Measurements from ENCODE around the gene CTCFL. TPM values are rescaled to one million over a fixed set of nuclear protein-coding genes. Genes with fewer than 3 reads are reported as not detected.
"Not testable (repeated sequence)": the region's sequence is repeated elsewhere in the genome, so short reads cannot be mapped to it uniquely, and the experiment has no call there.

CTCFL gene
- total RNA-seq, 1 donor = not detected

GRCh38 chr20:57476084-57476526, 48.8 kb downstream of the CTCFL start:
- H3K4me3 ChIP-seq (ENCODE audit: low read depth, low read length) = no peak overlapping the region
- no peak for DNase-seq (ENCODE audit: low read depth)
- TF ChIP-seq, protein P1, sequence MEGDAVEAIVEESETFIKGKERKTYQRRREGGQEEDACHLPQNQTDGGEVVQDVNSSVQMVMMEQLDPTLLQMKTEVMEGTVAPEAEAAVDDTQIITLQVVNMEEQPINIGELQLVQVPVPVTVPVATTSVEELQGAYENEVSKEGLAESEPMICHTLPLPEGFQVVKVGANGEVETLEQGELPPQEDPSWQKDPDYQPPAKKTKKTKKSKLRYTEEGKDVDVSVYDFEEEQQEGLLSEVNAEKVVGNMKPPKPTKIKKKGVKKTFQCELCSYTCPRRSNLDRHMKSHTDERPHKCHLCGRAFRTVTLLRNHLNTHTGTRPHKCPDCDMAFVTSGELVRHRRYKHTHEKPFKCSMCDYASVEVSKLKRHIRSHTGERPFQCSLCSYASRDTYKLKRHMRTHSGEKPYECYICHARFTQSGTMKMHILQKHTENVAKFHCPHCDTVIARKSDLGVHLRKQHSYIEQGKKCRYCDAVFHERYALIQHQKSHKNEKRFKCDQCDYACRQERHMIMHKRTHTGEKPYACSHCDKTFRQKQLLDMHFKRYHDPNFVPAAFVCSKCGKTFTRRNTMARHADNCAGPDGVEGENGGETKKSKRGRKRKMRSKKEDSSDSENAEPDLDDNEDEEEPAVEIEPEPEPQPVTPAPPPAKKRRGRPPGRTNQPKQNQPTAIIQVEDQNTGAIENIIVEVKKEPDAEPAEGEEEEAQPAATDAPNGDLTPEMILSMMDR (IDR thresholded peaks at IDR 0.05; ENCODE audit: insufficient read depth, low read depth, low read length) = no peak

GRCh38 chr20:57475388-57476083, 49.4 kb downstream of the CTCFL start:
- TF ChIP-seq, protein P1 (IDR thresholded peaks at IDR 0.05; ENCODE audit: insufficient read depth, low read depth, low read length) = no peak
- no peak overlapping the region for H3K4me3 ChIP-seq (ENCODE audit: low read depth, low read length)
- DNase-seq (ENCODE audit: low read depth) = no peak

DNA sequence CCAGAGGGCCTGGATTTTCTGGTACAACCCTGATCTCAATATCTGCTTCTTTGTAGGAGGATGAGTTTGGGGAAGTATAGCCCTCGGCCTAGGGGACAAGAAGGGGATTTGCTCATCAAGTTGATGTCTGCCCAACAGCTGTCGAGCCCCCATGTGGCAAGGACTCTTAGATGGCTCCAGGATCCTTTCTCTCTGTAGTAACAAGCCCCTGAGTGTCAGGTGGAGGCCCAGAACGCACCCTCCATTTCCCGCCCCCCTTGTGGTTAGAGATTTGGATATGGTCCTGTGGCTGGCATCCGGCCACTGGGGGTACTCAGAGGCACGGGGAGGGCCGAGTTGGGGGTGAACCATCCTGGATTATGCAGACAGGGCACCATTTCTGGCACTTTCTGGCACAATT, 50.1 kb downstream of the CTCFL start:
- H3K4me3 ChIP-seq (ENCODE audit: low read depth, low read length) = no peak overlapping the region
- TF ChIP-seq, protein P1 (IDR thresholded peaks at IDR 0.05; ENCODE audit: insufficient read depth, low read depth, low read length) = no peak
- no peak for DNase-seq (ENCODE audit: low read depth)

DNA sequence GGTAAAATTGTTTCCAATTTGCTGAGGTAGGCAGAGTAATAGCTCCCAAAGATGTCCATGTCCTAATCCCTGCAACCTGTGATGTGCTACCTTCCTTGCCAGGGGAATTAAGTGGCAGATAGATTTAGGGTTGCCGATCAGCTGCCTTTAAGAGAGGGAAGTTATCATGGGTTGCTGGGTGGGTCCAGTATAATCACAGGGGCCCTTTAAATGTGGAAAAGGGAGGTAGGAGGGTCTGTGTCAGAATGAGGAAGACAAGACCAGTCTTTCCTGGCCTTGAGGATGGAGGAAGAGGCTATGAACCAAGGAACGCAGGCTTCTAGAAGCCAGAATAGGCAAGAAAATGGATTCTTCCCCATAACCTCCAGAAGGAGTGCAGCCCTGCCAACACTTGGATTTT, 50.7 kb downstream of the CTCFL start:
- no peak for DNase-seq (ENCODE audit: low read depth)
- TF ChIP-seq, protein P1 (IDR thresholded peaks at IDR 0.05; ENCODE audit: insufficient read depth, low read depth, low read length) = no peak
- no peak overlapping the region for H3K4me3 ChIP-seq (ENCODE audit: low read depth, low read length)

DNA sequence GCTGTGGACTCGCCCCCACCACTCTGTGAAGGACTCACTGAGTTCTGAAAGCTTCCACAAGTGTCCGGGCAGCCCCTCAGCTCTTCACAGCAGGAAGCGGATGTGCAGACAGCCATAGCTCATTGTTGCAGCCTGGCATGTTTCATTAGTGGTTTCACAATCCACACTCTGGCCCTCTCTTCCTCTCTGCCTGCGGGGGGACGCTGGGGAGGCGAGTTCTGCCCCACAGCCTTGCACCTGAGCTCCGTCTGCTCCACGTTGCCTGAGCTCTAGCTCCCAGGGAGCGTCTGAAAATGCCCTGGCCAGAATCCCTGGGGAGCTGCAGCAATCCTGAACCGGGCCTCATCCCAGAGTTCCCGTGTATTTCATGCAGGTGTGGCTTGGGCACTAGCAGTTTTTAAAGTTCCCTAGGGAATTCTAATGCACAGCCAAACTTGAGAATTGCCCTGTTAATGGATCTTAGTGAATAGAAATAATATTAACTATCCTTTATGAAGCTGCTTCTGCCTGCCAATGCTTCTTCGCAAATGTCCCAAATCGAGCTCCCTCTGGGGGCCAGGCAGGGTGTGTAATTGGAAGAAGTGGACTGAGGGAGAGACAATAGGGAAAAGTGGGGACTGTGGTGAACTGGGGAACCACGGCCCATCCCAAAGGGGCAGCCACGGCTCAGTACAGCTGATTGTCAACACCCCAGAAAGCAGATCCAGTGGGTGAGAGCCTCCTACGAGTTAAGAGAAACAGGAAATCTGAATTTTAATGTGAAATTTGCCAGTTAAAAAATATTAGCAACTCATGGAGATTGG, 51.5 kb downstream of the CTCFL start:
- DNase-seq (ENCODE audit: low read depth) = no peak
- TF ChIP-seq, protein P1 (IDR thresholded peaks at IDR 0.05; ENCODE audit: insufficient read depth, low read depth, low read length) = no peak

GRCh38 chr20:57472474-57472873, 52.5 kb downstream of the CTCFL start:
- not testable (repeated sequence) for DNase-seq (ENCODE audit: low read depth); H3K4me3 ChIP-seq (ENCODE audit: low read depth, low read length)

More for the DNA sequence above, 51.5 kb downstream of the CTCFL start:
- no peak overlapping the region for H3K4me3 ChIP-seq (ENCODE audit: low read depth, low read length)
